HCT116 (cell line): Measurements from ENCODE around the gene DCTD. TPM values are rescaled to one million over a fixed set of nuclear protein-coding genes. Genes with fewer than 3 reads are reported as not detected.

Experiments
- ATAC-seq: fragments of 200-7000 bp; cut with Tn5 transposase; 2 replicates; pipeline ENCODE4 v1.9.1; 2020; ENCODE audit warnings: mild to moderate bottlenecking, moderate library complexity
- BruUV-seq: library from RNA; stranded (reverse); fragments of 400-500 nt; replicated peaks from 2 replicates; lab custom pipeline; 2021; lab: Mats Ljungman, UMichigan
- CTCF ChIA-PET: fragments of 300-600 bp; sonication (Branson Sonifier 250); formaldehyde crosslinking; loops from one replicate; lab custom pipeline; 2021; ENCODE audit warnings: antibody characterized with exemption; lab: Charles Lee
- POLR2A ChIA-PET: fragments of 300-600, 350-600 bp; sonication (Branson Sonifier 250); formaldehyde crosslinking; loops from one replicate; lab custom pipeline; 2021; ENCODE audit warnings: antibody characterized with exemption; lab: Charles Lee
- RAD21 ChIA-PET, 2 experiments: fragments of 300-600 bp; sonication (Branson Sonifier 250); formaldehyde crosslinking; loops; one replicate each; lab custom pipeline; 2023; ENCODE audit warnings: low total read pairs in 2 of 2; ENCODE audit not compliant: uncharacterized antibody in 2 of 2, unreplicated experiment in 2 of 2, low non-redundant PET in 1 of 2; lab: Charles Lee
- DNase-seq: peaks from one replicate; pipeline ENCODE4 v3.0.0-alpha.2; 2010; ENCODE audit warnings: low read depth, low spot score
- H2AFZ ChIP-seq: fragments of 200-600 bp; shearing (Covaris generic), sonication (generic); 2 replicates; pipeline ENCODE4 v1.6.1; 2017; ENCODE audit warnings: low read depth, mixed run types, mixed read lengths, antibody characterized with exemption, low read length; ENCODE audit not compliant: poor library complexity, severe bottlenecking
- H3K27ac ChIP-seq: 2 replicates; pipeline ENCODE4 v1.5.1; 2012; ENCODE audit warnings: low read depth, low read length
- H3K27me3 ChIP-seq: fragments of 200-600 bp; sonication (generic); 2 replicates; pipeline ENCODE4 v1.6.1; 2016; ENCODE audit warnings: mixed run types, low read length, mixed read lengths; ENCODE audit not compliant: insufficient read depth
- H3K36me3 ChIP-seq, 2 experiments: fragments of 200-500 bp in 1 of 2; fragments of 200-600 bp in 1 of 2; sonication (Bioruptor generic) in 1 of 2; sonication (generic) in 1 of 2; 2 replicates each; pipeline versions ENCODE4 v1.5.1 to v1.6.1; 2014 to 2016; ENCODE audit warnings: low read length in 2 of 2, inconsistent platforms in 1 of 2, mixed read lengths in 1 of 2, mixed run types in 1 of 2; ENCODE audit not compliant: insufficient read depth in 2 of 2, control insufficient read depth in 1 of 2
- H3K4me1 ChIP-seq, 2 experiments: fragments of 200-600 bp in 1 of 2; sonication (generic) in 1 of 2; 2 replicates each; pipeline versions ENCODE4 v1.5.1 to v1.6.1; 2012 to 2017; ENCODE audit warnings: low read length in 2 of 2, inconsistent platforms in 1 of 2, mild to moderate bottlenecking in 1 of 2, mixed read lengths in 1 of 2, mixed run types in 1 of 2, moderate library complexity in 1 of 2; ENCODE audit not compliant: insufficient read depth in 2 of 2, control insufficient read depth in 1 of 2
- H3K4me2 ChIP-seq: fragments of 200-600 bp; sonication (generic); 2 replicates; pipeline ENCODE4 v1.6.1; 2017; ENCODE audit warnings: mixed run types, low read length, mixed read lengths
- H3K4me3 ChIP-seq, 2 experiments: fragments of 200-600 bp in 1 of 2; sonication (generic) in 1 of 2; replicated peaks in 1 of 2; 2 replicates each; pipeline ENCODE4 v1.5.1; 2011 to 2016; ENCODE audit warnings: low read length in 2 of 2, control low read depth in 1 of 2, low read depth in 1 of 2, mild to moderate bottlenecking in 1 of 2, mixed read lengths in 1 of 2, mixed run types in 1 of 2
- H3K79me2 ChIP-seq: fragments of 200-600 bp; sonication (generic); 2 replicates; pipeline ENCODE4 v1.6.1; 2017; ENCODE audit warnings: mild to moderate bottlenecking, mixed run types, low read length, moderate library complexity, mixed read lengths; ENCODE audit not compliant: insufficient read depth
- H3K9ac ChIP-seq: fragments of 200-600 bp; sonication (generic); 2 replicates; pipeline ENCODE4 v1.6.1; 2016; ENCODE audit warnings: low read length, mixed read lengths
- H3K9me2 ChIP-seq: fragments of 200-600 bp; sonication (generic), shearing (Covaris generic); 2 replicates; pipeline ENCODE4 v1.6.1; 2017; ENCODE audit warnings: mixed run types, mild to moderate bottlenecking, moderate library complexity; ENCODE audit not compliant: insufficient read depth
- H3K9me3 ChIP-seq, 2 experiments: fragments of 200-500 bp in 1 of 2; fragments of 200-600 bp in 1 of 2; sonication (Bioruptor generic) in 1 of 2; sonication (generic) in 1 of 2; 2 replicates each; pipeline ENCODE4 v1.6.1; 2014 to 2017; ENCODE audit warnings: low read length in 2 of 2, mixed read lengths in 2 of 2, inconsistent platforms in 1 of 2, low read depth in 1 of 2, mild to moderate bottlenecking in 1 of 2, mixed run types in 1 of 2, moderate library complexity in 1 of 2; ENCODE audit not compliant: control insufficient read depth in 1 of 2, insufficient read depth in 1 of 2
- H4K20me1 ChIP-seq: fragments of 200-600 bp; sonication (generic), shearing (Covaris generic); 2 replicates; pipeline ENCODE4 v1.6.1; 2017; ENCODE audit warnings: mixed run types, mild to moderate bottlenecking, moderate library complexity; ENCODE audit not compliant: insufficient read depth
- CBX3 ChIP-seq: IDR thresholded peaks from 2 replicates; pipeline ENCODE4 v1.6.1; 2012; ENCODE audit warnings: low read depth
- CEBPB ChIP-seq: IDR thresholded peaks from 2 replicates; pipeline ENCODE4 v1.6.1; 2012; ENCODE audit warnings: low read depth
- ELF1 ChIP-seq: IDR thresholded peaks from 2 replicates; pipeline ENCODE4 v1.6.1; 2012; ENCODE audit warnings: low read depth, borderline replicate concordance
- EZH2 ChIP-seq: fragments of 200-600 bp; sonication (generic); IDR thresholded peaks from 2 replicates; pipeline ENCODE4 v1.6.1; 2017; ENCODE audit warnings: antibody characterized with exemption, mixed run types
- FOSL1 ChIP-seq: IDR thresholded peaks from 2 replicates; pipeline ENCODE4 v1.6.1; 2012; ENCODE audit warnings: low read depth
- JUND ChIP-seq: IDR thresholded peaks from 2 replicates; pipeline ENCODE4 v1.6.1; 2012
- TCF7L2 ChIP-seq: IDR thresholded peaks from 2 replicates; pipeline ENCODE4 v1.7.0; 2011; ENCODE audit warnings: borderline replicate concordance, inconsistent platforms; ENCODE audit not compliant: insufficient read depth, insufficient read length; ENCODE audit errors: extremely low read depth
- ZFX ChIP-seq: fragments of 450-650 bp; IDR thresholded peaks from 2 replicates; pipeline ENCODE4 v1.6.1; 2017
- ZNF274 ChIP-seq: fragments of 200-500 bp; sonication (Bioruptor generic); IDR thresholded peaks from 2 replicates; pipeline ENCODE4 v1.6.1; 2014; ENCODE audit warnings: mild to moderate bottlenecking, low read depth, low read length, inconsistent platforms
- intact Hi-C: fragments of 100-400 bp; cut with micrococcal nuclease; formaldehyde crosslinking; loops from 2 replicates; pipeline ENCODE4 v1.10.0; 2022
- total RNA-seq: library from RNA; stranded (reverse); gene quantifications from one replicate; pipeline ENCODE4 v1.2.1, GENCODE V29; 2021; ENCODE audit not compliant: unreplicated experiment
- TF ChIP-seq, protein P1 (sequence below), 3 experiments: fragments of 200-600 bp in 1 of 3; sonication (generic) in 1 of 3; IDR thresholded peaks in 2 of 3; conservative IDR thresholded peaks in 1 of 3; 2 replicates each; pipeline ENCODE4 v1.5.1; 2012 to 2017; ENCODE audit warnings: low read depth in 2 of 3, low read length in 2 of 3, antibody characterized with exemption in 1 of 3, borderline replicate concordance in 1 of 3, control low read depth in 1 of 3, mild to moderate bottlenecking in 1 of 3, mixed read lengths in 1 of 3, mixed run types in 1 of 3, moderate library complexity in 1 of 3; ENCODE audit not compliant: insufficient read depth in 1 of 3

Gene DCTD
- total RNA-seq, 1 experiment from 2014 or later = 96.3 TPM

DNA sequence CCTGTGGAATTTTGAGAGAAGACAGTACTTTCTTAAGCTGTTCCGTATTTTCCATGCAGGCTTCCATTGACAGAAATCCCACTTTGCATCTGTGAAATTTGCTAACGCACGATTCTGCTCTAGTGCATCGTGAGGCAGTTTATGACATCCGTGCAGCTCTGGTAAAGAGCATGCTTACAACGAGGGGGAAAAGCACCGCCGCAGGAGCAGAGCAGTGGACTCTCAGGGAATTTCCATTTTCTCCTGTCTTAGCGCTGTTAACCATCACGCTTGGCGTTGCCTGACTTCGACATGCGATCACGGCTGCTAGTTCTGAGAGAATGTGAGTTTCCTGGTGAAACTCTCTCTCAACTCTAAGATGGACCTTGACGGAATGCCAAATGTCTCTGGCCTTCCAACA lies 43.9 kb downstream of the DCTD start:
- H3K27me3 ChIP-seq = no peaks in the 10 kb centered on the region
- intact Hi-C loops = no loop called here
- RAD21 ChIA-PET = no interaction called here
- H3K79me2 ChIP-seq = no peaks in the 10 kb centered on the region
- POLR2A ChIA-PET = no interaction called here
- no peaks in the 10 kb centered on the region for H4K20me1 ChIP-seq
- H3K4me3 ChIP-seq = no peak overlapping the region
- H3K9me2 ChIP-seq = no peaks in the 10 kb centered on the region
- ATAC-seq (no peak), DNase-seq (no peak)
- no peaks in the 10 kb centered on the region for H3K36me3 ChIP-seq
- H3K4me2 ChIP-seq = no peak overlapping the region
- no peaks in the 10 kb centered on the region for H3K9me3 ChIP-seq
- TF ChIP-seq ZNF274 (no peak), ELF1 (no peak)
- no TSS peak for BruUV-seq
- no peak overlapping the region for H2AFZ ChIP-seq
- no peak overlapping the region for H3K9ac ChIP-seq
- CTCF ChIA-PET = no interaction called here
- H3K27ac ChIP-seq = no peak overlapping the region
- H3K4me1 ChIP-seq = no peaks in the 10 kb centered on the region

DNA sequence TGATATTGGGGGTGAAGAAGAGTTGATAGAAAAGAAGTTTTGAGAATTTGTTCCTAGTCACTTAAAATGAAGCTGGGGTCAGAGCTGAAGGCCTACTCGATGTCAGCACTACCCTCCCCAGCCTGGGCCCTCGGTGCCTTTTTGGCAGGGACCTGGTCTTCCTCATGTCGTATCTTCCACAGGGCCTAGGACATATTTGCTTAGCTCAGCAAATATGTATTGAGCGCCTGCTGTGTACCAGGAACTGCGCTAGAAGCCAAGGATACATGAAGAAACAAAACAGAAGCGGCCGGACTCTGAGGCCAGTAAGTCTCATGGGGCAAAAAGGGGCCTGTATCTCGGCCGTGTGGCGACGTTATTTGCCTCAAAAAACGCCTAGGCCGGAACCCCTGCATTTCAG lies 44.3 kb downstream of the DCTD start:
- ATAC-seq (no peak), DNase-seq (no peak)
- H3K79me2 ChIP-seq = no peaks in the 10 kb centered on the region
- H2AFZ ChIP-seq = no peak overlapping the region
- H3K4me1 ChIP-seq = no peaks in the 10 kb centered on the region
- BruUV-seq = no TSS peak
- no peaks in the 10 kb centered on the region for H4K20me1 ChIP-seq
- H3K9me3 ChIP-seq = no peaks in the 10 kb centered on the region
- RAD21 ChIA-PET = no interaction called here
- intact Hi-C loops = no loop called here
- no peak overlapping the region for H3K4me2 ChIP-seq
- CTCF ChIA-PET = no interaction called here
- H3K36me3 ChIP-seq = no peaks in the 10 kb centered on the region
- no peak overlapping the region for H3K9ac ChIP-seq
- no peaks in the 10 kb centered on the region for H3K27me3 ChIP-seq
- H3K4me3 ChIP-seq = no peak overlapping the region
- no peak overlapping the region for H3K27ac ChIP-seq
- no peak for TF ChIP-seq EZH2
- POLR2A ChIA-PET = no interaction called here
- H3K9me2 ChIP-seq = no peaks in the 10 kb centered on the region

DNA sequence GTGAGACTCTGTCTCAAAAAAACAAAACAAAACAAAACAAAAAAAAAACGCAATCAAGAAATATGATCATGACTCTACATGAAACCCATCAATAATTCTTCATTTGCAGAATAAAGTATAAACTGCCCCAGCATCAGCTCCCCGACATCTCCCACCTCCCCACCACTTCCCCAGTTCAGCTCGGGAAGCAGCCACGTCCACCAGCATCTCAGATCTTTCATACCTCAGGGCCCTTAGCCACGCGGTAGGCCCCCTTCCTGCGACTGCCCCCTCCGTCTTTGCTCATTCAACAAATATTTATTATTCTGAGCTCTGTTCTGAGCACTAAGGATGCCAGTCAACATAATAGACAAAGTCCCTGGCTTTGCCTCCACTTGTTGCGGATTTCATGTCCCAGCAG lies 45.6 kb downstream of the DCTD start:
- Histone ChIP-seq H4K20me1 (no peaks in the 10 kb centered on the region), H3K79me2 (no peaks in the 10 kb centered on the region), H2AFZ (no peak overlapping the region), H3K9me3 (no peaks in the 10 kb centered on the region), H3K27me3 (no peaks in the 10 kb centered on the region), H3K9me2 (no peaks in the 10 kb centered on the region), H3K4me3 (no peak overlapping the region), H3K4me2 (no peak overlapping the region), H3K9ac (no peak overlapping the region), H3K4me1 (no peaks in the 10 kb centered on the region), H3K36me3 (no peaks in the 10 kb centered on the region), H3K27ac (no peak overlapping the region)
- ChIA-PET CTCF (no interaction called here), POLR2A (no interaction called here), RAD21 (no interaction called here)
- DNase-seq (no peak), ATAC-seq (no peak)
- intact Hi-C loops = no loop called here
- BruUV-seq = no TSS peak
- TF ChIP-seq FOSL1 (no peak), CBX3 (no peak), ZFX (no peak), ELF1 (no peak), JUND (no peak), TCF7L2 (no peak), CEBPB (no peak), EZH2 (no peak)
- TF ChIP-seq, protein P1, sequence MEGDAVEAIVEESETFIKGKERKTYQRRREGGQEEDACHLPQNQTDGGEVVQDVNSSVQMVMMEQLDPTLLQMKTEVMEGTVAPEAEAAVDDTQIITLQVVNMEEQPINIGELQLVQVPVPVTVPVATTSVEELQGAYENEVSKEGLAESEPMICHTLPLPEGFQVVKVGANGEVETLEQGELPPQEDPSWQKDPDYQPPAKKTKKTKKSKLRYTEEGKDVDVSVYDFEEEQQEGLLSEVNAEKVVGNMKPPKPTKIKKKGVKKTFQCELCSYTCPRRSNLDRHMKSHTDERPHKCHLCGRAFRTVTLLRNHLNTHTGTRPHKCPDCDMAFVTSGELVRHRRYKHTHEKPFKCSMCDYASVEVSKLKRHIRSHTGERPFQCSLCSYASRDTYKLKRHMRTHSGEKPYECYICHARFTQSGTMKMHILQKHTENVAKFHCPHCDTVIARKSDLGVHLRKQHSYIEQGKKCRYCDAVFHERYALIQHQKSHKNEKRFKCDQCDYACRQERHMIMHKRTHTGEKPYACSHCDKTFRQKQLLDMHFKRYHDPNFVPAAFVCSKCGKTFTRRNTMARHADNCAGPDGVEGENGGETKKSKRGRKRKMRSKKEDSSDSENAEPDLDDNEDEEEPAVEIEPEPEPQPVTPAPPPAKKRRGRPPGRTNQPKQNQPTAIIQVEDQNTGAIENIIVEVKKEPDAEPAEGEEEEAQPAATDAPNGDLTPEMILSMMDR (IDR thresholded peaks at IDR 0.05 in 2 of 3, conservative IDR thresholded peaks at IDR 0.05 in 1 of 3; ENCODE audit: borderline replicate concordance in 1 of 3, insufficient read depth in 1 of 3, low read depth in 2 of 3, low read length in 2 of 3) = no peak
